C4-2B (cell line): ENCODE results near the gene TGM1.

Experiments
- ZFX ChIP-seq: fragments of 450-650 bp; IDR thresholded peaks from 2 replicates; pipeline ENCODE4 v1.6.1; 2017
- TF ChIP-seq, protein P1 (sequence below): fragments of 450-650 bp; conservative IDR thresholded peaks from 2 replicates; pipeline ENCODE4 v1.5.1; 2017; ENCODE audit warnings: mild to moderate bottlenecking

DNA sequence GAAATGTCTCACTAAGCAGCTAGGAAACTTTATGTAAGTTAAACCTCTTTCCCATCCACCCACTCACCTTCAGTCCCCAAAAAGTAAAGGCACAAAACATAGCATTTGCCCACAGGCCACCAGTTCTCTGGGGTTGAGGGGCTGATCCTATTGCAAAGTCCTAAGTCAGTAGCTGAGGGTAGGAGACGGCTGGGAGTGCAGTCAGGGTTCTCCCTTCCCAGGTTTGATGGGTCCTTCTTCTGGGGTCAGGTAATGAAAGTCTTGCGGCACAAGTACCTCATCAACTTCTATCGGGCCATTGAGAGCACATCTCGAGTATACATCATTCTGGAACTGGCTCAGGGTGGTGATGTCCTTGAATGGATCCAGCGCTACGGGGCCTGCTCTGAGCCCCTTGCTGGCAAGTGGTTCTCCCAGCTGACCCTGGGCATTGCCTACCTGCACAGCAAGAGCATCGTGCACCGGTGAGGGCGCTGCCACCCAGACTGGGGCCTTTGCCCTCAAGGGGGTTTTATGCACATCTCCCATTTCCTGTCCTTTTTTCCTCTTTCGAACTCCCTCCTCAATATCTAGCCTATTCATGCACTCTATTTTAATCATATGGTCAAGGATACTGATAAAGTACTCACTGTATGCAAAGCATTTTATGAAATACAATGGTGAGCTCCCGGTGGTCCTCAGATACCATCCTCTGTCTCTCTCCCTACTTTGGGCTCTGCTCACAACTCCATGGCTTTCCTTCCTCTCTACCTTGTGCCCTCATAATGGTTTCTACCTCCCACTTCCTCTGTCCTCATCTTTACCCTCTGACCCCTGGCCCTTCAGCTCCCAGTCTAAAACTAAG lies 56.5 kb downstream of the TGM1 start:
- TF ChIP-seq, protein P1, sequence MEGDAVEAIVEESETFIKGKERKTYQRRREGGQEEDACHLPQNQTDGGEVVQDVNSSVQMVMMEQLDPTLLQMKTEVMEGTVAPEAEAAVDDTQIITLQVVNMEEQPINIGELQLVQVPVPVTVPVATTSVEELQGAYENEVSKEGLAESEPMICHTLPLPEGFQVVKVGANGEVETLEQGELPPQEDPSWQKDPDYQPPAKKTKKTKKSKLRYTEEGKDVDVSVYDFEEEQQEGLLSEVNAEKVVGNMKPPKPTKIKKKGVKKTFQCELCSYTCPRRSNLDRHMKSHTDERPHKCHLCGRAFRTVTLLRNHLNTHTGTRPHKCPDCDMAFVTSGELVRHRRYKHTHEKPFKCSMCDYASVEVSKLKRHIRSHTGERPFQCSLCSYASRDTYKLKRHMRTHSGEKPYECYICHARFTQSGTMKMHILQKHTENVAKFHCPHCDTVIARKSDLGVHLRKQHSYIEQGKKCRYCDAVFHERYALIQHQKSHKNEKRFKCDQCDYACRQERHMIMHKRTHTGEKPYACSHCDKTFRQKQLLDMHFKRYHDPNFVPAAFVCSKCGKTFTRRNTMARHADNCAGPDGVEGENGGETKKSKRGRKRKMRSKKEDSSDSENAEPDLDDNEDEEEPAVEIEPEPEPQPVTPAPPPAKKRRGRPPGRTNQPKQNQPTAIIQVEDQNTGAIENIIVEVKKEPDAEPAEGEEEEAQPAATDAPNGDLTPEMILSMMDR = no peak
- TF ChIP-seq ZFX = no peak
